Thyroid gland (tissue), 4 donors: ENCODE measurements around the gene BNC1. TPM values are rescaled to one million over a fixed set of nuclear protein-coding genes. Genes with fewer than 3 reads are reported as not detected.

ENCODE experiments used
- total RNA-seq, 4 donors: library from RNA; depleted of rRNA; stranded (reverse); fragments of >200 nt; gene quantifications; one replicate each; pipeline ENCODE4 v1.2.3, GENCODE V29; 2016

Gene BNC1
- total RNA-seq, 4 donors from 2014 or later: 0.15 to 0.94 (median 0.33) TPM; not detected in 1

Other genes with a start within 250 kb of the BNC1 start
- 10 to 100 TPM; 84.7 to 99.3 (median 94.5) TPM for gene BTBD1, start 217.4 kb downstream of the BNC1 start, total RNA-seq
- gene TM6SF1, start 177.0 kb downstream of the BNC1 start, total RNA-seq: 10 to 100 TPM in 3 of 4 donors, 1 to 10 TPM in 1; 7.8 to 19.9 (median 12.8) TPM
- gene HDGFL3, start 76.8 kb downstream of the BNC1 start, total RNA-seq: 10 to 100 TPM; 26.8 to 53.2 (median 41.5) TPM
- under 1 TPM in 1 of 4 donors, not detected in 3; 0.40 TPM for gene SH3GL3, start 162.7 kb upstream of the BNC1 start, total RNA-seq